OCI-LY7 (cell line): ENCODE data around the gene ACOXL. TPM values are rescaled to one million over a fixed set of nuclear protein-coding genes. Genes with fewer than 3 reads are reported as not detected.

Experiments used
- BruUV-seq: library from RNA; stranded (reverse); fragments of 400-500 nt; replicated peaks from 2 replicates; lab custom pipeline; 2021; lab: Mats Ljungman, UMichigan
- CTCF ChIA-PET: fragments of 300-600 bp; sonication (Branson Sonifier 250); formaldehyde crosslinking; loops from one replicate; lab custom pipeline; 2022; ENCODE audit warnings: antibody characterized with exemption; ENCODE audit not compliant: unreplicated experiment; lab: Charles Lee
- POLR2A ChIA-PET: fragments of 300-600 bp; sonication (Branson Sonifier 250); formaldehyde crosslinking; loops from one replicate; lab custom pipeline; 2022; ENCODE audit warnings: antibody characterized with exemption; lab: Charles Lee
- DNase-seq: peaks from one replicate; pipeline ENCODE4 v3.0.0-alpha.2; 2015; ENCODE audit warnings: low spot score
- H2AFZ ChIP-seq: fragments of 200-600 bp; sonication (generic), shearing (Covaris generic); 2 replicates; pipeline ENCODE4 v1.6.1; 2014; ENCODE audit warnings: mild to moderate bottlenecking, antibody characterized with exemption, low read length, moderate library complexity
- H3K27ac ChIP-seq: fragments of 200-600 bp; sonication (generic); 2 replicates; pipeline ENCODE4 v1.5.1; 2014; ENCODE audit warnings: mixed run types, low read depth, mild to moderate bottlenecking, moderate library complexity, low read length, inconsistent platforms; ENCODE audit not compliant: poor library complexity, severe bottlenecking
- H3K36me3 ChIP-seq: fragments of 200-600 bp; sonication (generic); 2 replicates; pipeline ENCODE4 v1.6.1; 2014; ENCODE audit warnings: mild to moderate bottlenecking, antibody characterized with exemption, low read length, moderate library complexity, mixed read lengths; ENCODE audit not compliant: insufficient read depth
- H3K4me1 ChIP-seq: fragments of 200-600 bp; sonication (generic); 2 replicates; pipeline ENCODE4 v1.5.1; 2014; ENCODE audit warnings: mild to moderate bottlenecking, low read length; ENCODE audit not compliant: insufficient read depth, poor library complexity, severe bottlenecking
- H3K4me2 ChIP-seq: fragments of 200-600 bp; sonication (generic); 2 replicates; pipeline ENCODE4 v1.6.1; 2014; ENCODE audit warnings: mild to moderate bottlenecking, low read length
- H3K4me3 ChIP-seq: fragments of 200-600 bp; sonication (generic); 2 replicates; pipeline ENCODE4 v1.5.1; 2014; ENCODE audit warnings: mild to moderate bottlenecking, low read depth, low read length; ENCODE audit not compliant: poor library complexity, severe bottlenecking
- H3K79me2 ChIP-seq: fragments of 200-600 bp; sonication (generic); 2 replicates; pipeline ENCODE4 v1.6.1; 2016; ENCODE audit warnings: low read depth, mild to moderate bottlenecking, low read length, moderate library complexity, mixed read lengths; ENCODE audit not compliant: insufficient read depth
- H3K9me2 ChIP-seq: fragments of 200-600 bp; sonication (generic); 2 replicates; pipeline ENCODE4 v1.6.1; 2016; ENCODE audit warnings: mild to moderate bottlenecking, low read length, mixed read lengths; ENCODE audit not compliant: insufficient read depth
- H3K9me3 ChIP-seq: fragments of 200-600 bp; sonication (generic); 2 replicates; pipeline ENCODE4 v1.6.1; 2014; ENCODE audit warnings: mild to moderate bottlenecking, mixed run types, low read length, mixed read lengths
- H4K20me1 ChIP-seq: fragments of 200-600 bp; sonication (generic); 2 replicates; pipeline ENCODE4 v1.6.1; 2014; ENCODE audit warnings: mild to moderate bottlenecking, antibody characterized with exemption, low read length, moderate library complexity, mixed read lengths; ENCODE audit not compliant: insufficient read depth
- CTCF ChIP-seq: fragments of 200-600 bp; sonication (generic); conservative IDR thresholded peaks from 2 replicates; pipeline ENCODE4 v1.5.1; 2014; ENCODE audit warnings: mild to moderate bottlenecking, antibody characterized with exemption, low read length, moderate library complexity, mixed read lengths
- EZH2phosphoT487 ChIP-seq: fragments of 200-600 bp; sonication (generic); IDR thresholded peaks from 2 replicates; pipeline ENCODE4 v1.6.1; 2018; ENCODE audit warnings: low read depth, borderline replicate concordance, mild to moderate bottlenecking, mixed run types, antibody characterized with exemption, low read length, moderate library complexity, mixed read lengths
- intact Hi-C: fragments of 100-400 bp; cut with micrococcal nuclease; formaldehyde crosslinking; loops from one replicate; pipeline ENCODE4 v1.10.0; 2022; ENCODE audit not compliant: unreplicated experiment
- total RNA-seq, 2 experiments: library from RNA; depleted of rRNA in 1 of 2; stranded (reverse); fragments of >200 nt in 1 of 2; shearing (Covaris generic) in 1 of 2; gene quantifications; 2 replicates each; pipeline ENCODE4 v1.2.3, GENCODE V29; 2014 to 2022

ACOXL gene
- total RNA-seq, 2 experiments from 2014 or later: 1.4 TPM; not detected in 1

DNA sequence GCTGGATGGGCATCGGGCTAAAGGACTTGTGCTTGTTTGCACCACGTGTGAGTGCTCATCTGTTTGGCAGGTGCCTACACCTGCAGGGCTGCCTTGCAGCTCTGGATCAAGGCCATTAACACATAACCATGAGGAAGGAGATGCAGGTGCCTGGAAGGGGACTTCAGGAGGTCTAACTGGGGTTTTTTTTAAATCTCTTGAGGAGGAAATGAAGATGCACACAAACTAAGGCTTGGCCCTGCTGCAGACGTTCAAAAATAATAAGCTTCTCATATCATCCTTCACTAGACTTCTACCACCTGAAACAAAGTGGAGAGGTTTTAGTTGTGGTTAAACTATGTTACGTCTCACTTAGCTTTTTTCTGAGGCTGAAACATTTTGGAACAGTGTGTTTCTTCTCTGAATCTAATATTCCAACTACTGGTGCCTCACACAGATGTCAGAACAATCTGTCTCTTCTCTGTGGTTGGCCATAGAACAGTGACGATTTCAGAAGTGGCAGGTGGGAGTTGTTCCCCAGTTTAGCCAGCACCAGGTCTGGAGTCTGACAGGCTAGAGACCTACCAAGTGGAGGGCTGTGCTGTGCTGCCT is 424.8 kb downstream of the ACOXL start:
- H3K4me3 ChIP-seq: peak overlapping the region; percentile 45
- BruUV-seq: no TSS peak
- H3K9me2 ChIP-seq: no peaks in the 10 kb centered on the region
- H2AFZ ChIP-seq: no peak overlapping the region
- H3K27ac ChIP-seq: peak overlapping the region; percentile 89
- CTCF ChIA-PET: interaction anchor here (1.1 kb wide), 1 partner anchor 40 kb away, joined by 3 read pairs; no protein-coding TSS in a partner anchor
- H3K4me2 ChIP-seq: peak overlapping the region; percentile 73
- intact Hi-C loops: loop anchor here (1.0 kb wide), 3 partner anchors 36 to 548 kb away; no protein-coding TSS in a partner anchor
- POLR2A ChIA-PET: interaction anchor here (1.2 to 3.6 kb wide), 5 partner anchors 9 to 37 kb away, joined by 4 to 15 read pairs (median 8); partner anchors contain the start of gene BCL2L11
- peaks cover 37% of the 10 kb centered on the region; the same call in 1 of the 2 replicates for H4K20me1 ChIP-seq
- no peak for TF ChIP-seq CTCF
- no peak for TF ChIP-seq EZH2phosphoT487
- peaks cover 92% of the 10 kb centered on the region for H3K36me3 ChIP-seq
- peaks cover 40% of the 10 kb centered on the region; the same call in 1 of the 2 replicates for H3K79me2 ChIP-seq
- H3K4me1 ChIP-seq: peaks cover 50% of the 10 kb centered on the region
- no peaks in the 10 kb centered on the region for H3K9me3 ChIP-seq
- peak; percentile 90 for DNase-seq

GRCh38 chr2:111157798-111158197 is 425.4 kb downstream of the ACOXL start:
- Histone ChIP-seq H2AFZ (no peak overlapping the region), H3K79me2 (peaks cover 34% of the 10 kb centered on the region; the same call in 1 of the 2 replicates), H4K20me1 (peaks cover 37% of the 10 kb centered on the region; the same call in 1 of the 2 replicates), H3K9me2 (no peaks in the 10 kb centered on the region), H3K4me1 (peaks cover 50% of the 10 kb centered on the region), H3K27ac (peak overlapping the region; percentile 89), H3K36me3 (peaks cover 92% of the 10 kb centered on the region), H3K4me2 (peak overlapping the region; percentile 73), H3K9me3 (no peaks in the 10 kb centered on the region), H3K4me3 (peak overlapping the region; percentile 45)
- peak; percentile 80 for DNase-seq
- BruUV-seq: no TSS peak
- intact Hi-C loops: loop anchor here (1.0 kb wide), 3 partner anchors 36 to 548 kb away; no protein-coding TSS in a partner anchor
- TF ChIP-seq EZH2phosphoT487: no peak
- 0 out of 2 replicates have a peak, but pooled peaks have one; percentile 28 for TF ChIP-seq CTCF
- CTCF ChIA-PET: interaction anchor here (0.6 to 1.1 kb wide), 2 partner anchors 36 to 40 kb away, joined by 3 read pairs; no protein-coding TSS in a partner anchor
- POLR2A ChIA-PET: interaction anchor here (0.5 to 3.6 kb wide), 8 partner anchors 10 to 1002 kb away, joined by 3 to 15 read pairs (median 6); partner anchors contain the start of gene BCL2L11
